ENCODE data around the gene CD274.
"Not testable (repeated sequence)": the region's sequence is repeated elsewhere in the genome, so short reads cannot be mapped to it uniquely, and the experiment has no call there.

The CD274 gene

DNA sequence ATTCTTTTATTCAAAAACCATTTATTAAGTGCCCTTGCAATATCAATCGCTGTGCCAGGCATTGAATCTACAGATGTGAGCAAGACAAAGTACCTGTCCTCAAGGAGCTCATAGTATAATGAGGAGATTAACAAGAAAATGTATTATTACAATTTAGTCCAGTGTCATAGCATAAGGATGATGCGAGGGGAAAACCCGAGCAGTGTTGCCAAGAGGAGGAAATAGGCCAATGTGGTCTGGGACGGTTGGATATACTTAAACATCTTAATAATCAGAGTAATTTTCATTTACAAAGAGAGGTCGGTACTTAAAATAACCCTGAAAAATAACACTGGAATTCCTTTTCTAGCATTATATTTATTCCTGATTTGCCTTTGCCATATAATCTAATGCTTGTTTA is 18.5 kb downstream of the CD274 start:
- no peak for DNase-seq (ENCODE audit: low spot score)

GRCh38 chr9:5470122-5470521 is 19.8 kb downstream of the CD274 start:
- DNase-seq (ENCODE audit: low spot score): no peak

DNA sequence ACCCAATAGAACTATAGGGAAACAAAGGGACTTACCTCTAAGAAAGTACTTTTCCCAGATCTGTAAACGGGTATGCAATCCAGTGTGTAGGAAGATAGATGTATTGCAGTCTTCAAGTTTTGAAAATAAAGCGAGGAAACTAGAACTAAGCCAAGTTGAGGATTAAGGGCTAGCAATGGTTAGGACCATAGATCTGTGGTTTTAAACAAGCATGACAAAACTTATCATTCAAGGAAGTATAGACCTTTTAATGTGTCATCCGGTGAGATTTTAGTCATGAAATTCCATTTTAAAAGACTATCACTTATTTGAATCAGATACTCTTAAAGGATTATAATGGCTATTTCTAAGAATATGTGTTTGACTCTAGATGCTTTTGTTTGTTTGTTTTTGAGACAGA is 20.5 kb downstream of the CD274 start:
- DNase-seq (ENCODE audit: low spot score): no peak

DNA sequence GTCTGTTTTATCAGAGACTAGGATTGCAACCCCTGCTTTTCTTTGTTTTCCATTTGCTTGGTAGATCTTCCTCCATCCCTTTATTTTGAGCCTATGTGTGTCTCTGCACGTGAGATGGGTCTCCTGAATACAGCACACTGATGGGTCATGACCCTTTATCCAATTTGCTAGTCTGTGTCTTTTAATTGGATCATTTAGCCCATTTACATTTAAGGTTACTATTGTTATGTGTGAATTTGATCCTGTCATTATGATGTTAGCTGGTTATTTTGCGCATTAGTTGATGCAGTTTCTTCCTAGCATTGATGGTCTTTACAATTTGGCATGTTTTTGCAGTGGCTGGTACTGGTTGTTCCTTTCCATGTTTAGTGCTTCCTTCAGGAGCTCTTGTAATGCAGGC is 25.3 kb downstream of the CD274 start:
- DNase-seq (ENCODE audit: low spot score): not testable (repeated sequence)

GRCh38 chr9:5478206-5478605 is 27.9 kb downstream of the CD274 start:
- DNase-seq (ENCODE audit: low spot score): no peak

DNA sequence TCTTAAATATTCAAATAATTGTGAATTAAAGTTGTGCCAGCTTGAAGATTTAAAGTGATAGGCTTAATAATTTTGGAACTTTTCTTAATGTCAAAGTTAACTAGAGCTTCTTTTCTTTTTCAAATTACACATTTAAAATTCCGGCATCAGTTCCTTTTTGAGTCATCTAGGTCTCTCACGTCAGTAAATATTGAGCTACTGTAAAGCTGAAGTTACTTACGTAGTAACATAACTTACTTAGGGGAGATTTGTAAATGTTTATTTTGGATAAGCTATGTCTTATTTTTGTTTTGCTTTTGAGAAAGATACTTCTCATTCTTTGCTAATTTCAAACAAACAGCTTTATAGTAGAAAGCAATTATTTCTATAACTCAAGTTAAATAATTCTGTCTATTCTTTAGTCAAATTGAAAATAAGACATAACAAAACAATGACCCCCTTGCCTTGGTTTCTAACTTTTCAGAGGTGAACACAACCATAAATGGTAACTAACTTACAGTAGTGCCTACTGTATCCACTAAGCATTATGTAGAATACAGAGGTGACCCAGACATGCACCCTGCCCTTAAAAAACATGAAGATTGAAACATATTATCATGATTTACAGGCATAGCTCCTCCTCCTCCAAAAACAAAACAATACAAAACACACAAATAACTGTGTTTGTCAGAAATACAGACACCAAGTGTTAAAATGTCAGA is 29.8 kb downstream of the CD274 start:
- DNase-seq (ENCODE audit: low spot score): no peak

DNA sequence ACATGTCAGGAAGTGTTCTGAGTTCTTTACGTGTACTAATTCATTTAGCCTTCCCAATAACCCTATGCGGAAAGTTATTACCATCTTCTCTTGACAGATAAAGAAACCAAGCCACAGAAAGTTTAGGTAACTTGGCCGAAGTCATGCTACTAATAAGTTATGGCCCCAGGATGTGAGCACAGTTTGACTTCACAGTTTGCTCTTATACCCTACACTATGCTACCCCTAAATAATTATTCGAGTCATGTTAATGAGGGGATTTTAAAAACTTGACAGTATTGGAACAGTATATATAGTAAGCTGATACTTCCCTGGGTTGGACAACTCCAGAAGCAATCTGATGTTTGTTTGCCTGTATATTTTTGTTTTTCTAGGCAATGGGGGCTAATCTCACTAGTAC is 30.6 kb downstream of the CD274 start:
- no peak for DNase-seq (ENCODE audit: low spot score)

DNA sequence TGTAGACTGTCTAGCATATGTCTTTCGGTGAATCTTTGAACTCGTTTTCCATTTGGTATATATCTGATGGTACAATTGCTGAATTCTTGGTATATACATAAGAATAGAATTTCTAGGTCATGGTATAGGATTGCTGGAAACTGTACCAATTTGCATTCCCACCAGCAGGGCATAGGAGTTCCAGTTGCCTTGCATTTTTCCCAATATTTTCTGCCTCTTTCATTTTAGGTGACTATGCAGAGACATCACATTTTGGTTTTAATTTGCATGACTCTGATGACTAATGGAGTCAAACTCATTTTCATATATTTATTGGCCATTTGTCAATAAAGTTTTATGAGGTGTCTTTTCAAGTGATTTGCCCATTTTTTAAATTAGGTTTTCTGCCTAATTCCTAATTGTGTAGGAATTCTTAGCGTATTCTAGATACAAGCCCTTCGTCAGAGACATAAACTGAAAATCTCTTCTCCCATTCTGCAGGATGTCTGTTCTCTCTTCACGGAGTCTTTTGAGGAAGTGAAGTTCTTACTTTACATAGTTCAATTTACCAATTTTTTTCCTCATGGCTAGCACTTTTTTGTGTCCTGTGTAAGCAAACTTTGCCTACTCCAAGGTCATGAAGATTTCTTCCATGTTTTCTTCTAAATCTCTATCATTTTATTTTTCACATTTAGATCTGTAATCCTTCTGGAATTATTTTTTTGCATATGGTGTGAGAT is 31.1 kb downstream of the CD274 start:
- DNase-seq (ENCODE audit: low spot score): no peak

DNA sequence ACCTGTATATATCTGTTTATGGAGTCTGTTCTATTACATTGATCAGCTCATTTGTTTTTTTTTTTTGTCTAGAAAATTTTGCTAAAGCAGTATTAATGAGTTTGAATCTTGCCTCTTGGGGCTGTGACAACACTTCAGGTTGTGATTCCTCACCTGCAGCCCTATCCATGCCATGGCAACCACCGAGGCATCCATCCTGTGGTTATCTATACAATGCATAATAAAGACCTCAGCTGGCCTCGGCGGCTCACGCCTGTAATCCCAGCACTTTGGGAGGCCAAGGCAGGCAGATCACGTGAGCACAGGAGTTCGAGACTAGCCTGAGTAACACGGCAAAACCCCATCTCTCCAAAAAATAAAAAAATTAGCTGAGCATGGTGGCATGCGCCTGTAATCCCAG is 31.9 kb downstream of the CD274 start:
- DNase-seq (ENCODE audit: low spot score): no peak

- no peak for DNase-seq (ENCODE audit: low spot score)
Measured at GRCh38 chr9:5483306-5483705, 33.0 kb downstream of the CD274 start.

- DNase-seq (ENCODE audit: low spot score): no peak
Measured at GRCh38 chr9:5485378-5486085, 35.2 kb downstream of the CD274 start.

DNA sequence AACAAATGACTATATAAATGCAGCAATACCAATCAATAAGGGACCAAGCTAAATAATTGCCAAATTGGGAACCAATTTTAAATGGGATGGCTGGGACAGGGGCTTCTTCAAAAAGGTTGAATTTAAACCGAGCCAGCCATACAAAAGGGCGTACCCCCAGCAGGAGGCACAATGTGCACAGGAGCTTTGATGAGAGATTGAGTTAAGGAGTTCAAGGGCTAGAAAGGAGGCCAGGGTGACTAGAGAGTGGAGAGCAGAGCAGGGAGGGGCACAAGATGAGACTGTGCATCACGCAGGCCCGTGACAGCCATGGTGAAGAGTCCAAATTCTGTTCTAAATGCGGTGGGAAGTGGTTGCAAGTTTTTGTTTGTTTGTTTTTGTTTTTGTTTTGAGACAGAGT is 36.6 kb downstream of the CD274 start:
- DNase-seq (ENCODE audit: low spot score): no peak

DNA sequence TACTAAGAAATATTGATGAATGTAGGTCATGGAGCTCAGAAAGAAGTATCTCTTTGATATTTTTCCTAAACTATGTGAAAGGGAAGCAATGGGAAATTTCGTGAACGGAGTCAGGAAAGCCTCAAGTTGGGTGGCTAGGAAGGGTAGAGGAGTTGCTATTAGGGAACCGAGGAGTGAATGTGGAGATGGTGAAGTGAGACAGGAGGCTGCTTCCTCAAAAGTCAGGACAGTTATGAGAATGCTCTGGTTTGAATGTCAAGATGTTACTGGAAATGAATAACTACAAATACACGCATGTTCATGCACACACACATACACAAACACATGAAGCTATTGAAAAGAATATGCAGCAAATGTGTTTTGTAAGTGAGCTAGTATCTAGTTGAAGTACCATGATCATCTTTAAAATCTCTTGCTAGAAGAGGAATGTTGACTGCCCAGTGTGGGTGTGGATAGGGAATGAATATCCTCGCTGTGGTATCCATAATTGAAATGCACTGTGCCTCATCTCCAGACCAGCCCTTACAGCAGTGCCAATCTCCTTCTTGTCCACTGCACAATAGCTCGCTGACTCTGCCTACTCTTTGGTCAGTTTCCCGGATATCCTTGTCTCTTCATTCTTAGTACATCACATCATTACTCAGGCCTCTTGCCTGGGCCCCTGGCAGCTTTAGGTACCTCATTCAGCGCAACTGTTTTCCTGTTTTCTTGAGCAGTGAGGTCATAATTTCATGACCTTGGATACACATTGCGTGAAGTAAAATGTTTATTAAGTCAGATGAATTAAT is 38.1 kb downstream of the CD274 start:
- DNase-seq (ENCODE audit: low spot score): no peak

DNA sequence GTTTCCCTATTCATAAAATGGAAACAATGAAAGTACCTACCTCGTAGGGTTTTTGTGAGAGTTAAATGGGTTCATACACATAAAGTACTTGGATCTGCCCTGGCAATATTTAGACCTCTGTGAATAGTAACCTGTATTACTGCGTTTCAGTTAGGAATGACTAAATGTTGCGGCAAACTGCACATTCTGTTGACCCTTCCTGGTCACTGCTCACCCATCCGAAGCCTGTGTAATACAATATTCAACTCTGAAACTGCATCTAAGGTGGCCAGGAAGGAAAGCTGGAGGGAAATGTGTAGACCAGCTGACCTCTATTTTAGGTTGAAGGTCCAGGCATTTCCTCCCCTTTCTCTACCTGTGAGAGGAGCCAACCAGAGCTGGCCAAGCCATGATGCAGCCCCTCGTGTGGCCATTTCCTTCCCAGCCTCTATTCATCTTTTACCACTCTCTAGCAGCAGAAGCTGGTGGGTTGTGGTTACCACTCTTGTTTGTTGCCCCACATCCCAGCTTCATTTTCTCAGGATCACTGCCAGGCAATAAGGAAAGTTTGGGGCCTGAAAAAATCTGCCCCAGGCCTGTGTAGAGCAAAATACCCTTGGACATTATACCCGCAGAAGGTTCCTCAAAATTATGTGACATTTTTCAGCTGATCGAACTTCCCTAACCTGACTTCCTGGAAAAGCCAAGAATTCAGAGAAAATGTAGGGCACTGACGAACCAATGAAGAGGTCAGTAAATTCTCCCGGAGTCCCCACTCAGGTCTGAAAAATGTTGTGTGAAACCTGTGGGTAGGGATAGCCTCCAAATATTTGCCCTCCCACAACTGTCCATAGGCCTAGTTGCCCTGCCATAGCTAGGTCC is 39.5 kb downstream of the CD274 start:
- no peak for DNase-seq (ENCODE audit: low spot score)

- no peak for DNase-seq (ENCODE audit: low spot score)
Measured at GRCh38 chr9:5492965-5493678, 42.8 kb downstream of the CD274 start.

DNA sequence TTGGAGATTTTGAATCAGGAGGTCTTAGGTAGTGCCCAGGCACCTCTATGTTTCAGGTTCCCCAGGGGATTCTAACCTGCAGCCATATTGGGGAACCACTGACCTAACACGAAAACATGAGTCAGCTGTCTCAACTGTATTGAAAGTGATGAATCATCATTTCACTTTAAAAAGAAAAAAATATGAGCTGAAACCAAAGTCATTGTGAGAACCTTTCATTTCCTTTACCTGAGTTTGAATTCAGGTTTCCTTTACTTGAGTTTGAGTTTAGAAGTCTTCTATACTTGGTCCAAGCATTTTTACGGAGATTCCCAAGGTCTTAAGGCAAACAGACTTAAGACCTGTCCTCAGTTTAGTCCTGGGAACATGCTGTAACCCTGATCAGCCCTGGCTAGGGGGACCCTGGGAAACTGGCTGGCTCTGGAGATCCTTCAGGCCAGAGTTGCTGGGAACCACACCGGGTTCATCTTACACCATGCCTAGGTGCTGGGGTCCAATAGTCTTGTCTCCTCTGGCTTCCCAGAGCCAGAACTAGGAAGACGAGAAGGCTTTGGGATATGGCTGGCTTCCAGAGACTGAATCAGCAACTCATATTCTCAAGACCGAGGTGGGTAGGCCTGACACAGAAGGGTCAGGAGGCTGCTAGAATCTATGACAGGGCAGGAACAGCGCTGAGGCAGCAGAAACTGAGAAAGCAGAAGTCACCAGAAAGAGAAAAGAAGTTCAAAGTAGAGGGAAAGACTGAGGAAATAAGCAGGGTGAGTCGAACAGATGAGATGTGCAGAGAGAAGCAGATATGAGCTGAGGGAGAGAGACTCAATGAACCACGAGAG is 43.6 kb downstream of the CD274 start:
- peak; percentile 13 for DNase-seq (ENCODE audit: low spot score)

DNA sequence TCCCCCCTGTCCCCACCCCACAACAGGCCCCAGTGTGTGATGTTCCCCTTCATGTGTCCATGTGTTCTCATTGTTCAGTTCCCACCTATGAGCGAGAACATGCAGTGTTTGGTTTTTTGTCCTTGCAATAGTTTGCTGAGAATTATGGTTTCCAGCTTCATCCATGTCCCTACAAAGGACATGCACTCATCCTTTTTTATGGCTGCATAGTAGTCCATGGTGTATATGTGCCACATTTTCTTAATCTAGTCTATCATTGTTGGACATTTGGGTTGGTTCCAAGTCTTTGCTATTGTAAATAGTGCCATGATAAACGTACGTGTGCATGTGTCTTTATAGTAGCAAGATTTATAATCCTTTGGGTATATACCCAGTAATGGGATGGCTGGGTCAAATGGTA is 44.4 kb downstream of the CD274 start:
- not testable (repeated sequence) for DNase-seq (ENCODE audit: low spot score)

DNA sequence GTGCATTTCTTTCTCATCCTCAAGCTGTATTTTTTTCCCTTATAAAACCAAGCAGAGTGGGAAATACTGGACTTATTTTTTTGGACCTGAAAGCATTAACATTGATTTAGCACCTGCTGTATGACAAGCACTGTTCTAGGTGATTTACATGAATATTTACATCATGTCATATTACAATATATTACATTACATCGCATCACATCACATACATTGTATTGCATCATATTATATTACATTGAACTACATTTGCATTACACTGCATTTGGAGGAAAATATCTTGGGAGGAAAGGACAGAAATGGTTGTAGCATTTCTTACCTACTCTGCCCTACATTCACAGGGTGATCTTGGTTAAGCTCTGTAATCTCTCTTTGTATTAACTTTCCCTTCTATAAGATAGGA is 48.8 kb downstream of the CD274 start:
- DNase-seq (ENCODE audit: low spot score): no peak

GRCh38 chr9:5499889-5500398 is 49.6 kb downstream of the CD274 start:
- DNase-seq (ENCODE audit: low spot score): no peak
